Pancreas (tissue), 10 donors: Measurements from ENCODE around the gene SCYGR1. TPM values are rescaled to one million over a fixed set of nuclear protein-coding genes. Genes with fewer than 3 reads are reported as not detected.
"Not testable (repeated sequence)": the region's sequence is repeated elsewhere in the genome, so short reads cannot be mapped to it uniquely, and the experiment has no call there.

Experiments
- ATAC-seq, 4 donors: fragments of 200-7000 bp; cut with Tn5 transposase; one replicate each; pipeline versions ENCODE4 v1.8.0 to v1.9.1; 2020; ENCODE audit warnings: mild to moderate bottlenecking in 4 of 4, moderate library complexity in 4 of 4
- DNase-seq, 6 donors: peaks; one replicate each; pipeline ENCODE4 v3.0.0-alpha.2; 2020
- FAIRE-seq: peaks from 2 replicates; lab custom pipeline; 2012; peaks lifted over from hg19 to GRCh38; lab: Jason Lieb, UNC
- H3K27ac ChIP-seq, 4 donors: fragments of 200-600 bp; sonication (generic); 1 replicate in 3 of 4; 2 replicates in 1 of 4; pipeline versions ENCODE4 v1.5.0 to v1.8.0; 2020
- H3K27me3 ChIP-seq, 4 donors: fragments of 200-600 bp; one replicate each; pipeline ENCODE4 v1.8.0; 2021
- H3K36me3 ChIP-seq, 3 donors: fragments of 200-600 bp; sonication (generic) in 1 of 3; one replicate each; pipeline versions ENCODE4 v1.5.0 to v1.8.0; 2020 to 2021
- H3K4me1 ChIP-seq, 3 donors: fragments of 200-600 bp; one replicate each; pipeline ENCODE4 v1.8.0; 2021
- H3K4me3 ChIP-seq, 4 donors: fragments of 200-600 bp; sonication (generic) in 2 of 4; one replicate each; pipeline versions ENCODE4 v1.5.0 to v1.8.0; 2020 to 2021
- H3K9me3 ChIP-seq, 4 donors: fragments of 200-600 bp; one replicate each; pipeline ENCODE4 v1.8.0; 2021
- WGBS, 2 donors: extraction: QIAGEN DNeasy Blood & Tissue Kit; methylation state at CpG; one replicate each; pipeline ENCODE4 v1.1.7; 2013; 5-methylcytosine and 5-hydroxymethylcytosine counted together
- intact Hi-C, 3 donors: fragments of 100-400 bp; cut with DNase I; formaldehyde crosslinking; loops; one replicate each; pipeline versions ENCODE4 v1.11.1 to v1.14.2; 2022
- polyA plus RNA-seq, 2 donors: library from polyadenylated mRNA; stranded (reverse); fragments of 200-250 nt; gene quantifications; one replicate each; pipeline ENCODE4 v1.2.3, GENCODE V29; 2013
- total RNA-seq, 6 donors: library from RNA; stranded (reverse); fragmentation: NEBNext Ultra II Directional in 4 of 6; extraction: Animal tissue kit (Norgen Biotek cat#: 25700) in 4 of 6; gene quantifications; one replicate each; pipeline versions ENCODE4 v1.2.1 to v1.2.4, GENCODE V29; 2021 to 2023
- TF ChIP-seq, protein P1 (sequence below), 4 donors: fragments of 200-600 bp; sonication (generic) in 3 of 4; IDR thresholded peaks; one replicate each; pipeline versions ENCODE4 v1.5.0 to v1.8.0; 2021; ENCODE audit warnings: antibody characterized with exemption in 4 of 4
- donor health status: healthy with polysubstance abuse.
- donor health status: DM: no; HTN: no; CAD: no; lungs with moderate emphysema.
- donor health status: DM: no; HTN: no; CAD: no.
- donor health status: control.
- donor health status: control.
- donor health status: Bipolar disorder and iron deficiency.
- donor health status: DM: yes; HTN: yes; CAD: no.
- donor health status: DM: no; HTN: no; CAD: no.
- donor health status: DM: no; HTN: no; CAD: no.
- donor health status: DM: yes; HTN: yes; CAD: no.

The SCYGR1 gene, protein sequence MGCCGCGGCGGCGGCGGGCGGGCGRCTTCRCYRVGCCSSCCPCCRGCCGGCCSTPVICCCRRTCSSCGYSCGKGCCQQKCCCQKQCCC
- total RNA-seq (not detected), polyA plus RNA-seq (not detected)

DNA sequence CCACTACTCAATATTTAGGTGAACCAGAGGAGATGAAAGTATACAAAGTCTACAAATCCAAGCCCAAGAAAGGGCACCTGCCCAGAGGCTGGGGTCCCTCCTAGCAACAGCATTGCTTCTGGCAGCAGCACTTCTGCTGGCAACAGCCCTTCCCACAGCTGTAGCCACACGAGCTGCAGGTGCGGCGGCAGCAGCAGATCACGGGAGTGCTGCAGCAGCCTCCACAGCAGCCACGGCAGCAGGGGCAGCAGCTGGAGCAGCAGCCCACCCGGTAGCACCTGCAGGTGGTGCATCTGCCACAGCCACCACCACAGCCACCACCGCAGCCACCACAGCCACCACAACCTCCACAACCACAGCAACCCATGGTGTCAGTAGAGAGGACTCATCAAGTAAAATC, at the start of gene SCYGR1:
TSS of gene SCYGR1 (minus strand) at position 367 of the 400 bp plus-strand sequence. CDS start at position 367, 0 bp downstream.
- intact Hi-C loops, H3K27me3 ChIP-seq, H3K27ac ChIP-seq, FAIRE-seq, DNase-seq, ATAC-seq, H3K4me1 ChIP-seq, H3K4me3 ChIP-seq, H3K36me3 ChIP-seq, H3K9me3 ChIP-seq: not testable (repeated sequence)
- WGBS, 2 donors, result 77 to 90% methylated on average over 7 of the region's 7 CpGs

DNA sequence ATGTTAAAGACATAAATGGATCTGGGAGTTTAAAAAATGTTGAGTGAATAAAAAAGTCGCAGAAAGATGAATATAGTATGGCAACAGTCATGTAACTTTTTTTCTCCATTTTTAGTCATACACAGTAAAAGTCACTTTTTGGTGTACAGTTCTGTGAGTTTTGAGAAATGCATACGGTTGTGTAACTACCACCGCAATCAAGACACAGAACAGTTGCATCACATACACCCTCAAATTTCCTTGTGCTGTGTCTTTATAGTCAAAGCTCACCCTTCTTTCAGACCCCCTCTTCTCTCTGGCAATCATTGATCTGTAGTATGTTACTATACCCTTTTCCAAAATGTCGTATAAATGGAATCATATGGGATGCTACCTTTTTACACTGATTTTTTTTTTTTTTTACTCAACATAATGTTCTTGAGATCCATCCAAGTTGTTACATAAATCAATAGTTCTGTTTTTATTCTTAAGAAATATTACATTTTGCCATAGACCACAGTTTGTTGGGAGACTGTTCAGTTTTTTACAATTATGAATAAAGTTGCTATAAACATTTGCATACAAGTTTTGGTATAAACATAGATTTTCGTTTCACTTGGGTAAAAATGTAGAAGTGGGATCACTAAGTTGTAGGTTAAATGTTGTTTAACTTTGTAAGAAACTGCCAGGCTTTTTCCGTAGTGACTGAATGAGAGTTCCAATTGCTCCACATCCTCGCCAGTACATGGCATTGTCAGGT, 48.9 kb upstream of the SCYGR1 start:
- H3K4me1 ChIP-seq, result no peaks in the 10 kb centered on the region
- H3K27me3 ChIP-seq, result no peaks in the 10 kb centered on the region
- WGBS, 2 donors, result 69 to 74% methylated on average over 7 of the region's 7 CpGs
- no peak for FAIRE-seq
- H3K27ac ChIP-seq, result no peak overlapping the region
- peak in 1 of 4 donors; percentile 43 for ATAC-seq
- DNase-seq, result no peak
- H3K36me3 ChIP-seq, result no peaks in the 10 kb centered on the region
- H3K4me3 ChIP-seq, result no peak overlapping the region
- no peaks in the 10 kb centered on the region for H3K9me3 ChIP-seq
- TF ChIP-seq, protein P1, sequence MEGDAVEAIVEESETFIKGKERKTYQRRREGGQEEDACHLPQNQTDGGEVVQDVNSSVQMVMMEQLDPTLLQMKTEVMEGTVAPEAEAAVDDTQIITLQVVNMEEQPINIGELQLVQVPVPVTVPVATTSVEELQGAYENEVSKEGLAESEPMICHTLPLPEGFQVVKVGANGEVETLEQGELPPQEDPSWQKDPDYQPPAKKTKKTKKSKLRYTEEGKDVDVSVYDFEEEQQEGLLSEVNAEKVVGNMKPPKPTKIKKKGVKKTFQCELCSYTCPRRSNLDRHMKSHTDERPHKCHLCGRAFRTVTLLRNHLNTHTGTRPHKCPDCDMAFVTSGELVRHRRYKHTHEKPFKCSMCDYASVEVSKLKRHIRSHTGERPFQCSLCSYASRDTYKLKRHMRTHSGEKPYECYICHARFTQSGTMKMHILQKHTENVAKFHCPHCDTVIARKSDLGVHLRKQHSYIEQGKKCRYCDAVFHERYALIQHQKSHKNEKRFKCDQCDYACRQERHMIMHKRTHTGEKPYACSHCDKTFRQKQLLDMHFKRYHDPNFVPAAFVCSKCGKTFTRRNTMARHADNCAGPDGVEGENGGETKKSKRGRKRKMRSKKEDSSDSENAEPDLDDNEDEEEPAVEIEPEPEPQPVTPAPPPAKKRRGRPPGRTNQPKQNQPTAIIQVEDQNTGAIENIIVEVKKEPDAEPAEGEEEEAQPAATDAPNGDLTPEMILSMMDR (IDR thresholded peaks at IDR 0.05), result no peak
- intact Hi-C loops, result no loop called here

DNA sequence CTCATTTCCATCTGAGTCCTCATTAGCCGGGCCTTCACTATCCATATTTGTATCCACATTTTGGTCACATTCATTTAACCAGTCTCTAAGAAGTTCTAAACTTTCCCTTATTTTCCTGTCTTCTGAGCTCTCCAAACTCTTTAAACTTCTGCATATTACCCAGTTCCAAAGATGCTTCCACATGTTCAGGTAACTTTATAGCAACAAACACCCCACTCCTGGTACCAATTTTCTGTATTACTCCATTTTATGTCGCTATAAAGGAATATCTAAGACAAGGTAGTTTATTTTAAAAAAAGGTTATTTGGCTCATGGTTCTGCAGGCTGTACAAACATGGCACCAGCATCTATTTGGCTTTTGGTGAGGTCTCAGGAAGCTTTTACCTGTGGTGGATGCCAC, 45.4 kb upstream of the SCYGR1 start:
- H3K36me3 ChIP-seq, result peaks cover 0 to 2% (median 0%) of the 10 kb centered on the region in 3 donors
- no peaks in the 10 kb centered on the region for H3K9me3 ChIP-seq
- no peaks in the 10 kb centered on the region for H3K4me1 ChIP-seq
- H3K27me3 ChIP-seq, result no peaks in the 10 kb centered on the region
- DNase-seq, result no peak
- WGBS, 2 donors, result 74 to 90% methylated on average over 2 of the region's 2 CpGs
- H3K27ac ChIP-seq, result no peak overlapping the region
- H3K4me3 ChIP-seq, result no peak overlapping the region
- FAIRE-seq, result no peak
- TF ChIP-seq, protein P1 (IDR thresholded peaks at IDR 0.05), result no peak
- ATAC-seq, result no peak
- intact Hi-C loops, result no loop called here

DNA sequence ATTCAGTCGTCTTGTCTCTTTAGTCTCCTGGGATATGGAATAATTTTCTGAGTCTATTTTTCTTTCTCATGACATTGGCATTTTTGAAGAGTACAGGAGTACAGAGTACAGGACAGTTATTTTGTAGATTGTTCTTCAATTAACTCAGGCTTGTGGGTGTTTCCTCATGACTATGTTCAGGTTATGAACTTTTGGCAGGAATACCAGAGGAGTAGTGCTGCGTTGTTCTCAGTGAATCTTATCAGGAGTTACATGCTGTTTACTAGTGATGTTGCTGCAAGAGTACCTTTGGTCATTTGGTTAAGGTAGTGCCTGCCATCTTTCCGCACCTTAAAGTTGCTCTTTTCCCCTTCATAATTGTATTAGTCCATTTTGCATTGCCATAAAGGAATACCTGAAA, 42.9 kb upstream of the SCYGR1 start:
- no peaks in the 10 kb centered on the region for H3K4me1 ChIP-seq
- H3K36me3 ChIP-seq, result peaks cover 0 to 2% (median 0%) of the 10 kb centered on the region in 3 donors
- TF ChIP-seq, protein P1 (IDR thresholded peaks at IDR 0.05), result no peak
- H3K4me3 ChIP-seq, result no peak overlapping the region
- H3K9me3 ChIP-seq, result no peaks in the 10 kb centered on the region
- FAIRE-seq (no peak), DNase-seq (no peak), ATAC-seq (no peak)
- WGBS, 2 donors, result 44 to 65% methylated on average over 3 of the region's 3 CpGs
- no peak overlapping the region for H3K27ac ChIP-seq
- H3K27me3 ChIP-seq, result no peaks in the 10 kb centered on the region
- intact Hi-C loops, result no loop called here

DNA sequence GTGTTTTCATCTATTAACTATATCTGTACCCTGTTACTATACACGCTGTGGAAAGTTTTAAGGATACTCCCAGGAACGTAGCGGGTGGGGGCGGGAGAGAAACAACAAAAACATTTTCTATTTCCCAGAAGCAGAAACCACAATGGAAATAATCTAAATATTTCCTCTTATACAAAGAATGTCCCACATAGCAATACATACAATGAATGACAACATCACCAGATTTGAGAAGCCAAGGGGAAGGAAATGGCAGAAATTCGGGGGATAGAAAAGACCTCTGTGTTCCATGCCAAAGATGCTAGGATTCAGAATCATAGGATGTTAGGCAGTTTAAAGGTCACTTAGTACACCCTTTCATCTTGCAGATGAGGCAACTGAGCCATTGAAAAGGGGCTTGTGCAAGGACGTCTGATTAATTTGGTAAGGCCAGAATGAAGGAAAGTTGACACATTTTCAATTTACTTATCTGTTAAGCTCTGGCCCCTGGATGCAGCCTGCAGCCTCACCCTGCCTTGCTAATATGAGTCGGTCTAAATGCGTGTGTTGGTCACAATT, 41.1 kb upstream of the SCYGR1 start:
- no peak overlapping the region for H3K27ac ChIP-seq
- no peaks in the 10 kb centered on the region for H3K9me3 ChIP-seq
- no peaks in the 10 kb centered on the region for H3K4me1 ChIP-seq
- no peaks in the 10 kb centered on the region for H3K27me3 ChIP-seq
- ATAC-seq (no peak), DNase-seq (no peak), FAIRE-seq (no peak)
- intact Hi-C loops, result no loop called here
- TF ChIP-seq, protein P1 (IDR thresholded peaks at IDR 0.05), result no peak
- peaks cover 0 to 2% (median 0%) of the 10 kb centered on the region in 3 donors for H3K36me3 ChIP-seq
- 79 to 80% methylated on average over 8 of the region's 8 CpGs for WGBS, 2 donors
- no peak overlapping the region for H3K4me3 ChIP-seq
